Measurements from ENCODE around the gene UGT1A3.

The UGT1A3 gene

DNA sequence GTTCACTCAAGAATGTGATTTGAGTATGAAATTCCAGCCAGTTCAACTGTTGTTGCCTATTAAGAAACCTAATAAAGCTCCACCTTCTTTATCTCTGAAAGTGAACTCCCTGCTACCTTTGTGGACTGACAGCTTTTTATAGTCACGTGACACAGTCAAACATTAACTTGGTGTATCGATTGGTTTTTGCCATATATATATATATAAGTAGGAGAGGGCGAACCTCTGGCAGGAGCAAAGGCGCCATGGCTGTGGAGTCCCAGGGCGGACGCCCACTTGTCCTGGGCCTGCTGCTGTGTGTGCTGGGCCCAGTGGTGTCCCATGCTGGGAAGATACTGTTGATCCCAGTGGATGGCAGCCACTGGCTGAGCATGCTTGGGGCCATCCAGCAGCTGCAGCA lies 31.2 kb downstream of the UGT1A3 start, which contains the start of gene UGT1A1:
TSS of gene UGT1A1 (plus strand) at position 228 of the 400 bp plus-strand sequence. CDS start at position 246, 18 bp downstream.
- no peak for DNase-seq

DNA sequence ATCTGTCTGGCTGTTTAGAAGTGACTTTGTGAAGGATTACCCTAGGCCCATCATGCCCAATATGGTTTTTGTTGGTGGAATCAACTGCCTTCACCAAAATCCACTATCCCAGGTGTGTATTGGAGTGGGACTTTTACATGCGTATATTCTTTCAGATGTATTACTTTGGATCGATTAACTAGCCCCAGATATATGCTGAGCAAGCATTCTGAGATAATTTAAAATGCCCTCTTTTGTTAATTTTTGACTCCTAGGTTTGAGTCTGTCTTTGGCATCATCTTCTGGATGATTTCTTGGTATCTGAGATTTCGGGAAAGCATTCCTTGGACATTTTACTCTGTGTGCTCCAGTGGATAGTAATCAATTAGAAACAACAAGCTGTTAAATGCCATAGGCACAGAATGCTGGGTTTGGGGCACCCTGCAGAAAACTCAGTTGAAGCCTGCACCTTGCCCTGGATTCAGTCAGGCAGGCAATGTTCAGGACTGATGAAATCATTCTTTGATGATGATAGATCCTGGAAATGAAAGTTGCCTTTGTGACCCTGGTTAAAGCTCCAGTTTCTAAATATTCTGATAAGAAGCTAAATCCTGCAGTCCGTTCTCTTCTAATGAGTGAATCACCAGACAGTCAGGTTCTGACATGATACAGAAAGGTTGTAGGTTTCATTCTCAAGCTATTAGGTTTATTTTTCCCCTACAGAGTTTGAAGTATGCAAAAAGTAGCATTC lies 32.4 kb downstream of the UGT1A3 start:
- no peak for DNase-seq

DNA sequence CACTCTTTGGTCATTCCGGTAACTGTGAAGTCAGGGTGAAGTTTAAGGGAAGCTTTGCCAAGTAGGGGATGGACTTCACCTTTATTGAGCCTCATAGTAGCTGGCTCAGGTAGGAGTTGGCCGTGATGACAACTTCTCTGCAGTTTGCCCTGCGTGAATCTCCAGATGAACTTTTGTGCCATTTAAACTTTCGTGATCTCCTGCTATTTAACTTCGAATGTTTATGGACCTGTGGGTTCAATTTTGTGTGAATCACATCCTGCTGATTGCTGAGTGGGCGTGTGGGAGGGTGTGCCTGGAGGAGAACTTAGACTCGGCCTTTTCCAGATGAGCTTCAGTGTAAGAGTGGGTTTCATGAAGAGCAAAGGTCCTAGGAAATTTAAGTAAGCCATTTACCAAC lies 35.4 kb downstream of the UGT1A3 start:
- no peak for DNase-seq

DNA sequence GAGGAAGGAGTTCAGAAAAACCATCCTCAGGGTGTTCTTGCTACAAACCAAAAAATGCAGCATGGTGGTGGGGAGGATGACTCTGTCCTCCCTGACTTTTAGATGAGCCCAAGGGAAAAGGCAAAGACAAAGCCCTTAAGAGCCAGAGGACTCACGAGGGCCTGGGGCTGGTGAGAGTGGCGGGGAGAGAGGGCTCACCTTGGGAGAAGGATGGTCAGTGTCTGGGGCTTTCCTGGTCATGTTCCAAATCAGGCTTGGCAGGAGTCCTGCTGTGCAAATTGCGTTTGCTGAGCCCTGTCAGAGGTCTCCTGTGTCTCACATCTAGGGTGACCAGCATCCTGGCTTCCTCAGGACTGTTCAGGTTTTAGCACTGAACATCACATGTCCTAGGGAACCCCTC lies 35.9 kb downstream of the UGT1A3 start:
- no peak for DNase-seq

DNA sequence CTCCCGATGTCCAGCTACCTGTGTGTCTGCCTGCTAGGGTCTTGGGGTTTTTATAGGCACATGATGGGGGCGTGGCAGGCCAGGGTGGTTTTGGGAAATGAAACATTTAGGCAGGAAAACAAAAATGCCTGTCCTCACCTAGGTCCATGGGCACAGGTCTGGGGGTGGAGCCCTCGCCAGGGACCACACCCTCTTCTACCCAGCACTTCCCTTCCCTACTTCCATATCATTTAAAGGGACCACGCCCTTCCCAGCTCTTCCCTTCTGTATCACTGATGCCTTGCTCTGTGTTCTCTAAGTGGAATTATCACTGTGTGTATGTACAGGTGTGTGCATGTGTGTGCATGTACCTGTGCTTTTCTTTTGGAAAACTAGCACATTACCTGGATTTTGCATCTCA lies 37.6 kb downstream of the UGT1A3 start:
- no peak for DNase-seq

DNA sequence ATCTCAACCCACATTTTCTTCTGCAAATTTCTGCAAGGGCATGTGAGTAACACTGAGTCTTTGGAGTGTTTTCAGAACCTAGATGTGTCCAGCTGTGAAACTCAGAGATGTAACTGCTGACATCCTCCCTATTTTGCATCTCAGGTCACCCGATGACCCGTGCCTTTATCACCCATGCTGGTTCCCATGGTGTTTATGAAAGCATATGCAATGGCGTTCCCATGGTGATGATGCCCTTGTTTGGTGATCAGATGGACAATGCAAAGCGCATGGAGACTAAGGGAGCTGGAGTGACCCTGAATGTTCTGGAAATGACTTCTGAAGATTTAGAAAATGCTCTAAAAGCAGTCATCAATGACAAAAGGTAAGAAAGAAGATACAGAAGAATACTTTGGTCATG lies 39.2 kb downstream of the UGT1A3 start:
- DNase-seq, result no peak

DNA sequence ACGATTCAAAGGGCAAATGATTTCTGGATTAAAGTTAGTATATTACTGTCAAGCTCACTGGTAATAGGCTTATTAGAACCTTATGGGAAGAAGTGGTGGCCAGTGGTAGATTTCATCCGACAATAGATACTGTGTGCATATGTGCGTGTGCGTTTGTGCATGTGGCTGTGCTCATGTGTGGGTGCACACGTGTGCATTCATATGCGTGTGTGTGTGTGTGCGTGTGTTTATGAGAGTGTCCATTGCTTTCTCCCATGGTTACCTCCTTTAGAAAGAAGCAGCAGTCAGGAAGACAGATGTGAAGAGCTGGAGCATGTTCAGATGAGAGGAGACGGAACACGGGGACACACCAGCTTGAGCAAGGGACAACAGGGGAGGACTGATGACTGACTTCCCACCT lies 40.4 kb downstream of the UGT1A3 start:
- no peak for DNase-seq

DNA sequence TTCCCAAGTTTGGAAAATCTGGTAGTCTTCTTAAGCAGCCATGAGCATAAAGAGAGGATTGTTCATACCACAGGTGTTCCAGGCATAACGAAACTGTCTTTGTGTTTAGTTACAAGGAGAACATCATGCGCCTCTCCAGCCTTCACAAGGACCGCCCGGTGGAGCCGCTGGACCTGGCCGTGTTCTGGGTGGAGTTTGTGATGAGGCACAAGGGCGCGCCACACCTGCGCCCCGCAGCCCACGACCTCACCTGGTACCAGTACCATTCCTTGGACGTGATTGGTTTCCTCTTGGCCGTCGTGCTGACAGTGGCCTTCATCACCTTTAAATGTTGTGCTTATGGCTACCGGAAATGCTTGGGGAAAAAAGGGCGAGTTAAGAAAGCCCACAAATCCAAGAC lies 43.3 kb downstream of the UGT1A3 start:
- no peak for DNase-seq

DNA sequence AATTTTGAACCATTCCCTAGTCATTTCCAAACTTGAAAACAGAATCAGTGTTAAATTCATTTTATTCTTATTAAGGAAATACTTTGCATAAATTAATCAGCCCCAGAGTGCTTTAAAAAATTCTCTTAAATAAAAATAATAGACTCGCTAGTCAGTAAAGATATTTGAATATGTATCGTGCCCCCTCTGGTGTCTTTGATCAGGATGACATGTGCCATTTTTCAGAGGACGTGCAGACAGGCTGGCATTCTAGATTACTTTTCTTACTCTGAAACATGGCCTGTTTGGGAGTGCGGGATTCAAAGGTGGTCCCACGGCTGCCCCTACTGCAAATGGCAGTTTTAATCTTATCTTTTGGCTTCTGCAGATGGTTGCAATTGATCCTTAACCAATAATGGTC lies 43.7 kb downstream of the UGT1A3 start:
- DNase-seq, result no peak

DNA sequence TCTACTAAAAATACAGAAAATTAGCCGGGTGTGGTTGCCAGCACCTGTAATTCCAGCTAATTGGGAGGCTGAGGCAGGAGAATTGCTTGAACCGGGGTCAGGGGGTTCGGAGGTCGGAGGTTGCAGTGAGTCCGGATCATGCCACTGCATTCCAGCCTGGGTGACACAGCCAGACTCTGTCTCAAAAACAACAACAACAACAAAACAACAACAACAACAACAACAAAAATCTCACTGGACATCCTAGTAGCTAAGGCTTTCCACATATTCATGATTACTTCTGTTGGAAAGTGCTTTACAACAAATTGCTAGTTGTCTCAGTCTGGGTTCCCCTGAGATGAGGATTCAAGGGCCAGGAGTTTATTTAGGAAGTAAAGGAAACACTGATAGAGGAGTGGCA lies 45.0 kb downstream of the UGT1A3 start:
- no peak for DNase-seq

DNA sequence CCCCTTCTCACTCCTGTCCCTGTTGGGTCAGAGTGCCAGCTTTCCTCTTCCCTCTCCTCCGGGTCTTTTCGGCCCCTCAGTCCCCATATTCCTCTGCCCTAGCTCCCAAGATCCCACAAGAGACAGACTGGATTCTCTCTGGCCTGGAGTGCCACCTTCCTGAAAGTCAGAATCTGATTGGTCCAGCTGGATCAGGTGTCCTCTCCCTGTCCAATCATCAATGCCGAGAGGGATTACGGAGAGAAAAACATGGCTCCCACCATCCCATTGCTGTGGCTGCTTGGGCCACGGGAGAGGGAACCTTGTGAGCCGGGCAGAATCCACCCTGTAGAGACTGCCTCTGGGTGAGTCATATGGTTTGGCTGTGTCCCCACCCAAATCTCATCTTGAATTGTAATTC lies 46.6 kb downstream of the UGT1A3 start:
- DNase-seq, result no peak

DNA sequence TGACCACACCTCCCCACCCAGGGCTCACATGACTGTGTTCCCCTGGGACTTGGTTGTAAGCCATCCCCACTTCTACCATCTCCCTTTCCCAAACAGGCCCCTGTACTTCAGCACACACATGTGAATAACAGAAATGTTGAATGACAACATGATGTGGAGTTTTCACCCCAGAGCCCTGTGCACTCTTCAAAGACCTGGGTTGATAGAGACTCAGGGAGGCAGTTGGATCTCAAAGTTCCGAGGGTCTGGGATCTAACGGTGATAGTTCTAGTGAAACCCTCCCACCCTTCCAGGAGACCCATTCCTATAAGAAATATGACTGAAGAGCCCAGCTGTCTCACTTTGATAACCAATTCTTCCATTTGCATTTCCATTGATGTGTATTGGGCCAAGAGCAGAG lies 49.2 kb downstream of the UGT1A3 start, which contains the start of gene MROH2A:
TSS of gene MROH2A (plus strand) at position 301 of the 400 bp plus-strand sequence. CDS start 1,029 bp downstream, outside the sequence.
- no peak for DNase-seq

DNA sequence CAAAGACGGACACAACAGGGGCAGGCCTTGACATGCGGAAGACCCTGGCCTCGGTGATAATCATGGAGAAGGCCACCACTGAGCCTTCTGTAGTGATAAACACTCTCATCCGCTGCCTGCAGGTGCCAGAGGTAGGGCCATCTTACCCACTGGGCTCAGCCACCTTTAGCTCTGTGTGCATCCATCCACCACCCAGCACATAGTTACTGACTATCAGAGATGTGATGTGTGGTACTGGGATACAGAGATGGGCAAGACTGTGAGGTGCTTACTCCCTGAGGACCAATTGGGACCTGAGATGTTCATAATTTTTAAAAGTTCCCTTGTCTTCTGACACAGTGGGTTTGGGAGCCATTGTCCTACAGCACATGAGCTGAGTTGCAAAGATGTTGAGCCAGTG lies 50.9 kb downstream of the UGT1A3 start:
- no peak for DNase-seq

DNA sequence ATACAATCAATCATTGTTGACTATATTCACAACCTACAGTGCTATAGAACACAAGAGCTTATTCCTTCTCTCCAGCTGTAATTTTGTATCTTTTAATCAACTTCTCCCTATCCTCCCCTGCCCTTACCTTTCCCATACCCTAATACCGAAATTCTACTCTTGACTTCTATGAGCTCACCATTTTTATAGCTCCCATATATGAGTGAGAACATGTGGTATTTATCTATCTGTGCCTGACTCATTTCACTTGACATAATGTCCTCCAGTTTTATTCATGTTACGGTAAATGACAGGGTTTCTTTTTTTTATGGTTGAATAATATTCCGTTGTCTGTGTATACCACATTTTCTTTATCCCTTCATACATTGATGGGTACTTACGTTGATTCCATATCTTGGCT lies 51.9 kb downstream of the UGT1A3 start:
- DNase-seq, result no peak

DNA sequence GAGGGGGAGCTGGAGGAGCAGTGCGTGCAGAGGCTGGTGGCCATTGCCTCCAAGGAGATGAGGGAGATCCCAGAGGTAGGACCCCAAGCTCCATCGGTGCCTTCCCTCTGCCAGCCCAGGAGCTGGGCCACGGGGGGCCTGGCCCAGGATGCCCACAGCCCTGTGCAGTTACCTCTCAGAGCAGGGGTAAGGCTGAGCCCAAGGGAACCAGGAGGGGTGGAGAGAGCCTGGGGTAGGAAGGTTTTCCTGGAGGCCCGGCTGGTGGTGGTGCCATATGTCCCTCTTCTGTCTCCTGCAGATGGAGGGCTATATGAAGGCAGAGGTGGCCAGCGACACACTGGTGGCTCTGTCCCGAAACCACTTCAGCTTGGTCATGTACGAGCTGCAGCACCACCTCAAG lies 60.7 kb downstream of the UGT1A3 start:
- DNase-seq, result no peak

DNA sequence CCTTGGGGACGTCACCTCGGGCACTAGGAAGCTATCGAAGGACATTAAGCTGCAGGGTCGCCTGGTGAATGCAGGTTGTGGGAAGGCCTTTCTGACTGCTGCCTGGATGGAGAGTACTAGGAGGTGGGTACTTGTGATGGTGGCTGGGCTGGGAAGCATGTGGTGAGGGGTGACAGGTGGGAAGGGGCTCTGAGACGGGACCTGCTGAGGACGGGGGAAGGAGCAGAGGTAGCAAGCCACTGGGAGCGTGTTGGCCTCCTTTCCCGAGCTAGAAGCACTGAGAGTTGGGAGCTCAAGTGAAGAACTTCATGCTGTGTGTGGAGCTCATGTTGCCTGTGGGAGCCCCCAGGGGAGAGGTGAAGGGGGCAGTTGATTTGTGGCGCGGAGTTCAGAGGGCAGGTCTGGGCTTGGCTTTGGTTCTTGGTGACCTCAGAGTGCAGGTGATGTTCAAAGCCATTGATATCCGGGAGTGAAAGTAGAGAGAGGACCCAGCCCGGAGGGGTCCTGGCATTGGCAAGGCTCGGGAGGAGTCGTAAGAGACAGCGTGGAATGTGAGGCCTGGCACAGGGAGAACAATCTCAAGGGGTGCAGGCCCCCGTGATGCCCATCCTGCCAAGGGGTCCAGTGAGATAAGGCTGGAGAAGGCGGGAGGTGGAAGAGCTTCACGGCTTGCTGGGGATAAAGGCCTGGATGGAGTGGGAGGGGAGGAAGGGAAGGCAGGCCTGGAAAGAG lies 62.5 kb downstream of the UGT1A3 start:
- DNase-seq, result no peak

DNA sequence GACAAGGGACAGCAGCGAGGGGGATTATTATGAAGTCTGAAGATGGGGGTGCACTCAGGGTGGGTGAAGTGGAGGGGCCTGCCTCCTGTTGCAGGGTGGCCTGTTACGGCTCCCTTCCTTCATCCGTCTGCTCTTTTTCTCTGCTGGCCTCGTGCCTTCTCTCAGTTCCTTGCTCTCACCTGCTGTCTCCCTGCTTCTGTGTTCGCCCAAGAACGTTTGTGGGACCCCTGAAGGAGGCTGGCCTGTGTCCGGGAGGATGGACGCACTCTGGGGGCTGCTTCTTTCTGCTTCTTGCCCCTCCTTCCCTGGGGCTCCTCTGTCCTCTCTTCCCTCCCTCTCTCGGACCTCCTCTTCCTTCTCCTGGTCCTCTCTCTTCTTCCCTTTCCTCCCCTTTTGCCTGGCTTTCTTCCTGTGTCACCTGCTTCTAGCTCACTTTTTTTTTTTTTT lies 63.1 kb downstream of the UGT1A3 start:
- DNase-seq, result no peak

DNA sequence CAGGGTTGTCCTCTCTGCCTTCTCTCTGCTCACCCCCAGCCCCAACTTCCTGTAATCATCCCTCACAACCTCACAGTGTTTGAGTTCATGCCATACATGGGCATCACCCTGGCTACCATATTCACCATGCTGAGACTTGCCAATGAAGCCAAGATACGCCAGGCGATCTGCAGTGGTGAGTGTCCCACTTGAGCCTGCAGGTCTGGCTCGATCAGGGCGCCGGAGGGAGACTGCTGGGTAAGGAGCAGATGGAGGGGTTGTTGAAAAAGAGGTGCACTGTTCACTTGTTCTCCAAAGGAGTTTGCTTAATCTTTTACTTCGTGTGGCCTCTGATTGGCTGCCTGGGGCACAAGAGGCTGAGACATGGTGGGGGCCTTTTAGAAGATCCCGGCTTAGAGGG lies 63.9 kb downstream of the UGT1A3 start:
- no peak for DNase-seq

DNA sequence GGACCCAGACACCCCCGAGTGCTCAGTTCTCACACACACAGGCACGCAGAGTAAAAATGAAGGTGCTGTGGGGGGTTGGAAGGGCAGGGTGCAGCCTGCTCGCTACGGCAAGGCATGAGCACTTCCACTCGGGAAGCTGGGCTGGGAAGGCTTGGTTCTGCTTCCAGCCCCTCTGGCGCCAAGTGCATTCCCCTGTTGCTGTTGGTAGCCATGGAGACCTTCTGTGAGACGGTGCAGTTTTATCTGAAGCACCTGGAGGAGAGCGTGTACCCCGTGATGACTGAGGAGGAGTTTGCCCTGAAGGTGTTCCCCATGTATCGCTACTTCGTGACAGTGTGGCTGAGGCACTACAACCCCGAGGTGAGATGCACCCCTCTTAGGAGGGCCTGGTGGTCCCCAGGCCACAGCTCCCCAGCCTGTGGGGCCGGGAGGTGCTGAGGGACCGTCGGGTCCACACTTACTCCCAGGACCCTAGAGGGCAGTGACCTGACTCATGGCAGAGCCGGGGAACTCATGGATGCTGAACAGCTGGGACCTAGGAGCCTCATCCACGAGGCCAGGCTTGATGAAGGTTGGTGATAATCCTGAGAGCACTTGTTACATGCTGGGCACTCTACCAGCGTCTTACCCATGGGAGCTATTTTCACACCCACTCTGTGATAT lies 64.8 kb downstream of the UGT1A3 start:
- DNase-seq, result no peak

DNA sequence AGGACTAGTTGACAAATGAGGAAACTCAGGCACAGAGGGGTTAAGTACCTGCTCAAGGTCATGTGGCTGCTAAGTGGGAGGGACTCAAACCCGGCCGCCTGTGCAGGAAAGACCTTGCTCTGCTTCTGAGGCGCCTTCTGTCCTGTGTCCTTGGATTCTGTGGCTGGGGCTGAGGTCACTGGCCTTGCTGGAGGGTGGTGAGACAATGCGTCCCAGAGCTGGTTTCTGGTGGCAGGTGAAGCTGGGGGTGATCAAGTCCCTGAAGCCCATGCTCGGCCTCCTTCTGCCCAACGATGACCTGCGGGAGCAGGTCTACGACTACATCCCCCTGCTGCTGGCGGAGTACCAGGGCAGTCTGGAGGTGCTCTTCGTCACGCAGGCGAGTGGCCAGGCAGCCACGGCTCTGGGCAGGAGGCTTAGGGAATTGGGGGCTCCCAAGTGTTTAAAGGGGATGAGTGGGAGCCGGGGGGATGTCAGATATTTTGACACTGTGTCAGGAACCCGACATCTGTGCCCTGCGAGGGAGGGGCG lies 65.4 kb downstream of the UGT1A3 start:
- no peak for DNase-seq

DNA sequence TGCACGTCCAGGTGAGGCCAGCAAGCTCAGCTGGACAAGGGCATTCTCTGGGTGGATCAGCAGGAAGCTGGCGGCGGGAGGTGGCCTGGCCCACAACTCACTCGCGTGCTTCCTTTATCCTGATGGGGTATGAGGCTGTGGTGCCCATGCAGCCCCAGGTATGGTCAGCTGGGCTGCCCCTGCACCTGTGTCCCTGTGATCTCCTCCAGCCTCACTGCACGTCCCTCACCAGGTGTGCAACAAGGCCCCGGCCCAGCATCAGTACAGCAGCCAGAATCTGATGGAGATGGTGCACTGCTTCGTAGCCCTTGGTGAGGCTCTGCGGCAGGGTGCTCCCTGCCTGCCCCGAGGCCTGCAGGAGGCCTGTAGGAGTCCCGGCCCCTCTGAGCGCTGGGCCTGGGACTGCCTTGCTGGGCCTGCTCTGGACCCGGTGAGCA lies 66.9 kb downstream of the UGT1A3 start:
- no peak for DNase-seq

DNA sequence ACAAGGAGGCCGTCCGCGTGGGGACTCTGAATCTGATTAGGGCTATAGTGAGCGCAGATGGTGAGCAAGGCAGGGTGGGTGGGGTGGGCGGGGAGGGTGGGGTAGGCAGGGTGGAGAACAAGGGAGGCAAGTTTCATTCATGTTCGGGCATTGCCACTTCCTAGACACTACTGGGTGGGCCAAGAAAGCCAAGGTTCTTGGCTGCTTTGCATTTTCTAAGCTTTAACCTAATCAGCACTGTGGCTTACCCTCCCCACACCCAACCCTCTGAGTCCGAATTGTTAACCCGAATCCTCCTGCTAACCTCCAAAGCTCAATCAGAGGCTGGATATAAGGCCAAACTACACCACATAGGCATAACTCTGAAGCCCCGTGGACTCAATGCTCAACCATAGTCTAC lies 67.4 kb downstream of the UGT1A3 start:
- no peak for DNase-seq

DNA sequence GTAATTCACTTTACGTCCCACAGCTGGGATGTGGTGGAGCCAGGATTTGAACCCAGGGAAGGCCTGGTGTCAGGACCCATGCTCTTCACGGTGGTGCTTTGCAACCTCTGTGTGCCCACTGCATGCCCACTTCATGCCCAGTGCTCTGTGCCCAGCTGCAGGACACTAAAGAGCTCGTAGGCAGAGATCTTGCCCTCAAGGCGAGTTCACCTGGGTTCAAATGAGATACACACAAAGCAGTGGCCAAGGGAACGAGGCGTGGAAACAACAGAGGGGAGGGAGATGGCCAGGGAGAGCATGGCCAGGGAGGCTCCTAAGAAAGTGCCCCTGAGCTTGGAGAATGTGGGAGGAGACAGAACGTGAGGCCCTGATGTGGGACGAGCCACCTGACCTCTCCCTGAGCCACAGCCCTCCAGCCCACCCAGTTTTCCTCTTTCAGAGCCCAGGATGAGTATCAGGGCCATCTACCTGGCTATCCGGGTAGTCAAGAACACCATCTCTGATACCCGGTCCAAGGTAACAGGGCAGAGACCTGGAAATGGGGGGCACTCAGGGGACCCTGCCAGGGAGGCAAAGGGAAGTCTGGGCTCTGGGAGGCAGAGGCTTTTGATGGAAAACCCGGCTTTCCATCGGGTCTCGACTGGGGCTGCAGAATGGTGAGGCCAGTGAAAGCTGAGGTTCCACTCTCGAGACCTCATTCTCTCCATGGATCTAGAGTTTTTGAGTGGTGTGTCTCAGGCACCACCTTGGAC lies 69.7 kb downstream of the UGT1A3 start:
- no peak for DNase-seq
